ENCODE results near the gene AGAP9.

GRCh38 chr10:47452495-47453140 lies 70.8 kb downstream of the AGAP9 start:
- TF ChIP-seq CTCF (IDR thresholded peaks at IDR 0.05; ENCODE audit: low read depth, low read length) (no peak), EZH2phosphoT487 (IDR thresholded peaks at IDR 0.05; ENCODE audit: low read depth) (no peak)

Measured in OCI-LY3 (cell line).